ENCODE measurements around the gene PCDH9. TPM values are rescaled to one million over a fixed set of nuclear protein-coding genes. Genes with fewer than 3 reads are reported as not detected.

Gene PCDH9
- polyA plus RNA-seq, 3 donors: 0.03 TPM; not detected in 1

- Histone ChIP-seq H3K9ac (ENCODE audit: insufficient read depth, low read length, poor library complexity, severe bottlenecking) (no peak overlapping the region), H3K4me1 (ENCODE audit: control insufficient read depth in 1 of 2, insufficient read depth in 2 of 2, low read length in 2 of 2) (no peaks in the 10 kb centered on the region), H3K27ac (ENCODE audit: low read depth in 1 of 2, low read length in 2 of 2) (no peak overlapping the region), H3K4me2 (replicated peaks; ENCODE audit: extremely low read depth, low read length, poor library complexity, severe bottlenecking) (no peak overlapping the region), H3K4me3 (replicated peaks in 1 of 3; ENCODE audit: low read depth in 2 of 3, low read length in 3 of 3) (no peak overlapping the region), H3K9me3 (replicated peaks in 1 of 2; ENCODE audit: control insufficient read depth in 1 of 2, insufficient read depth in 1 of 2, low read length in 2 of 2) (no peaks in the 10 kb centered on the region), H3K36me3 (replicated peaks in 1 of 2; ENCODE audit: control insufficient read depth in 1 of 2, insufficient read depth in 2 of 2, low read length in 2 of 2) (no peaks in the 10 kb centered on the region), H3K79me2 (ENCODE audit: insufficient read depth, low read length) (no peaks in the 10 kb centered on the region), H3K27me3 (ENCODE audit: control insufficient read depth in 2 of 2, insufficient read depth in 2 of 2, low read length in 2 of 2) (no peaks in the 10 kb centered on the region), H4K20me1 (ENCODE audit: insufficient read depth, low read length) (no peaks in the 10 kb centered on the region), H2AFZ (ENCODE audit: insufficient read depth, low read depth, low read length, poor library complexity, severe bottlenecking) (no peak overlapping the region)
- Mint-ChIP-seq H3K9me3 (peaks cover 0 to 3% (median 0%) of the 10 kb centered on the region in 7 donors), H3K27ac (no peak overlapping the region), H3K4me1 (no peaks in the 10 kb centered on the region), H3K36me3 (no peaks in the 10 kb centered on the region), H3K27me3 (ENCODE audit: low read depth in 3 of 3) (no peaks in the 10 kb centered on the region), H3K4me3 (no peak overlapping the region)
- no CpG with 5 or more reads among the region's 1 CpG for WGBS (ENCODE audit: insufficient coverage)
- intact Hi-C loops (cut with micrococcal nuclease): no loop called here
- no peak for DNase-seq
- TF ChIP-seq CTCF (IDR thresholded peaks at IDR 0.05): no peak
Observed at GRCh38 chr13:66391322-66391721, 838.8 kb downstream of the PCDH9 start.

- no peak overlapping the region for H3K4me3 ChIP-seq (replicated peaks in 1 of 3; ENCODE audit: low read depth in 2 of 3, low read length in 3 of 3)
- H3K9me3 Mint-ChIP-seq: peaks cover 0 to 6% (median 3%) of the 10 kb centered on the region in 7 donors
- no peaks in the 10 kb centered on the region for H4K20me1 ChIP-seq (ENCODE audit: insufficient read depth, low read length)
- no peaks in the 10 kb centered on the region for H3K9me3 ChIP-seq (replicated peaks in 1 of 2; ENCODE audit: control insufficient read depth in 1 of 2, insufficient read depth in 1 of 2, low read length in 2 of 2)
- WGBS (ENCODE audit: insufficient coverage): no CpG with 5 or more reads among the region's 3 CpGs
- H3K4me2 ChIP-seq (replicated peaks; ENCODE audit: extremely low read depth, low read length, poor library complexity, severe bottlenecking): no peak overlapping the region
- DNase-seq: no peak
- TF ChIP-seq CTCF (IDR thresholded peaks at IDR 0.05): no peak
- H3K4me1 ChIP-seq (ENCODE audit: control insufficient read depth in 1 of 2, insufficient read depth in 2 of 2, low read length in 2 of 2): no peaks in the 10 kb centered on the region
- H3K4me1 Mint-ChIP-seq: no peaks in the 10 kb centered on the region
- no peaks in the 10 kb centered on the region for H3K36me3 Mint-ChIP-seq
- no peaks in the 10 kb centered on the region for H3K36me3 ChIP-seq (replicated peaks in 1 of 2; ENCODE audit: control insufficient read depth in 1 of 2, insufficient read depth in 2 of 2, low read length in 2 of 2)
- intact Hi-C loops (cut with micrococcal nuclease): no loop called here
- H3K27me3 ChIP-seq (ENCODE audit: control insufficient read depth in 2 of 2, insufficient read depth in 2 of 2, low read length in 2 of 2): no peaks in the 10 kb centered on the region
- no peak overlapping the region for H3K4me3 Mint-ChIP-seq
- no peaks in the 10 kb centered on the region for H3K79me2 ChIP-seq (ENCODE audit: insufficient read depth, low read length)
- H3K9ac ChIP-seq (ENCODE audit: insufficient read depth, low read length, poor library complexity, severe bottlenecking): no peak overlapping the region
- no peaks in the 10 kb centered on the region for H3K27me3 Mint-ChIP-seq (ENCODE audit: low read depth in 3 of 3)
- no peak overlapping the region for H3K27ac ChIP-seq (ENCODE audit: low read depth in 1 of 2, low read length in 2 of 2)
- H3K27ac Mint-ChIP-seq: no peak overlapping the region
- no peak overlapping the region for H2AFZ ChIP-seq (ENCODE audit: insufficient read depth, low read depth, low read length, poor library complexity, severe bottlenecking)
Observed at GRCh38 chr13:66378894-66379293, 851.2 kb downstream of the PCDH9 start.
